HepG2 (cell line): ENCODE measurements around the gene GUCY2C. TPM values are rescaled to one million over a fixed set of nuclear protein-coding genes. Genes with fewer than 3 reads are reported as not detected.
A peak's percentile ranks its signal among the peaks of the same experiment; 100 is the strongest.

Source experiments
- ATAC-seq: fragments of 200-7000 bp; cut with Tn5 transposase; 3 replicates; pipeline ENCODE4 v1.9.1; 2020; ENCODE audit warnings: mild to moderate bottlenecking, moderate library complexity
- BruUV-seq: library from RNA; stranded (reverse); fragments of 400-500 nt; replicated peaks from 2 replicates; lab custom pipeline; 2021; lab: Mats Ljungman, UMichigan
- CTCF ChIA-PET: fragments of 300-600 bp; formaldehyde crosslinking; extraction: SDS; loops from one replicate; lab custom pipeline; 2021; ENCODE audit warnings: low total read pairs, inconsistent platforms, low intra/inter-chr PET ratio; lab: Yijun Ruan, JAX
- POLR2A ChIA-PET: fragments of 350-600 bp; sonication (Branson Sonifier 250); formaldehyde crosslinking; loops from one replicate; lab custom pipeline; 2020; ENCODE audit warnings: antibody characterized with exemption, inconsistent platforms; lab: Yijun Ruan, JAX
- DNase-seq: peaks from one replicate; pipeline ENCODE4 v3.0.0-alpha.2; 2015; ENCODE audit warnings: low spot score
- FAIRE-seq: peaks from 3 replicates; lab custom pipeline; 2011; peaks lifted over from hg19 to GRCh38; lab: Jason Lieb, UNC
- H2AFZ ChIP-seq: one replicate; pipeline ENCODE4 v1.6.1; 2011; ENCODE audit warnings: low read length, inconsistent platforms
- H3K27ac ChIP-seq: fragments of 300-600 bp; 3 replicates; pipeline ENCODE4 v1.8.0; 2011; ENCODE audit warnings: mixed run types, mild to moderate bottlenecking, mixed read lengths, low read length, inconsistent platforms; ENCODE audit not compliant: insufficient read depth; ENCODE audit errors: extremely low read length
- H3K27me3 ChIP-seq, 2 experiments: fragments of 200-600 bp in 1 of 2; 2 replicates in 1 of 2; 3 replicates in 1 of 2; pipeline versions ENCODE4 v1.6.0 to v1.8.0; 2011; ENCODE audit warnings: low read length in 2 of 2, mild to moderate bottlenecking in 2 of 2, moderate library complexity in 2 of 2, inconsistent platforms in 1 of 2; ENCODE audit not compliant: insufficient read depth in 2 of 2, control insufficient read depth in 1 of 2
- H3K36me3 ChIP-seq, 2 experiments: fragments of 200-600 bp in 1 of 2; replicated peaks in 1 of 2; 2 replicates in 1 of 2; 3 replicates in 1 of 2; pipeline versions ENCODE4 v1.5.1 to v1.8.0; 2011; ENCODE audit warnings: low read length in 2 of 2, inconsistent platforms in 1 of 2; ENCODE audit not compliant: insufficient read depth in 2 of 2, control insufficient read depth in 1 of 2
- H3K4me1 ChIP-seq: 2 replicates; pipeline ENCODE4 v1.5.1; 2012; ENCODE audit warnings: low read length, inconsistent platforms; ENCODE audit not compliant: insufficient read depth
- H3K4me2 ChIP-seq: 2 replicates; pipeline ENCODE4 v1.6.0; 2011; ENCODE audit warnings: low read depth, low read length, inconsistent platforms
- H3K4me3 ChIP-seq, 3 experiments: fragments of 200-600 bp in 1 of 3; sonication (generic), shearing (Covaris generic) in 1 of 3; replicated peaks in 1 of 3; 2 replicates each; pipeline ENCODE4 v1.5.1; 2011 to 2016; ENCODE audit warnings: low read length in 3 of 3, inconsistent platforms in 2 of 3, low read depth in 2 of 3, mild to moderate bottlenecking in 2 of 3, control low read depth in 1 of 3, mixed read lengths in 1 of 3; ENCODE audit not compliant: insufficient read depth in 1 of 3
- H3K79me2 ChIP-seq: one replicate; pipeline ENCODE4 v1.6.1; 2011; ENCODE audit warnings: low read length, inconsistent platforms; ENCODE audit not compliant: insufficient read depth
- H3K9ac ChIP-seq: 2 replicates; pipeline ENCODE4 v1.6.0; 2011; ENCODE audit warnings: mild to moderate bottlenecking, low read depth, low read length, inconsistent platforms; ENCODE audit not compliant: insufficient read depth
- H3K9me3 ChIP-seq: 2 replicates; pipeline ENCODE4 v1.5.1; 2012; ENCODE audit warnings: mild to moderate bottlenecking, low read length
- H4K20me1 ChIP-seq: 2 replicates; pipeline ENCODE4 v1.6.0; 2011; ENCODE audit warnings: inconsistent platforms, mild to moderate bottlenecking, low read length, moderate library complexity; ENCODE audit not compliant: insufficient read depth
- ELF1 ChIP-seq: sonication (generic); formaldehyde crosslinking; IDR thresholded peaks from 2 replicates; pipeline ENCODE4 v1.4.0; 2020; ENCODE audit warnings: missing genetic modification reagents
- SKI ChIP-seq: fragments of 450-650 bp; IDR thresholded peaks from one replicate; pipeline ENCODE4 v1.6.1; 2018; ENCODE audit warnings: mild to moderate bottlenecking; ENCODE audit not compliant: partially characterized antibody
- SMARCE1 ChIP-seq: fragments of 450-650 bp; IDR thresholded peaks from 2 replicates; pipeline ENCODE4 v1.6.1; 2017; ENCODE audit warnings: borderline replicate concordance
- STAG1 ChIP-seq: sonication (generic); formaldehyde crosslinking; IDR thresholded peaks from 2 replicates; pipeline ENCODE4 v1.4.0; 2020; ENCODE audit warnings: missing genetic modification reagents
- TGIF2 ChIP-seq: IDR thresholded peaks from 2 replicates; pipeline ENCODE4 v1.6.1; 2016; ENCODE audit warnings: control low read depth, missing compliant biosample characterization
- ZBTB7A ChIP-seq: sonication (generic); formaldehyde crosslinking; IDR thresholded peaks from 2 replicates; pipeline ENCODE4 v1.8.0; 2022; ENCODE audit warnings: mild to moderate bottlenecking, missing genetic modification reagents
- WGBS: methylation state at CpG from one replicate; pipeline ENCODE4 v1.1.6; 2017; ENCODE audit warnings: low lambda C conversion rate; 5-methylcytosine and 5-hydroxymethylcytosine counted together
- in situ Hi-C: cut with HindIII; loops from 2 replicates; pipeline ENCODE4 v1.10.0; 2017; ENCODE audit warnings: low pct_unique_long_range_greater_than_20kb; ENCODE audit not compliant: extremely low pct_ligation_motif_present
- intact Hi-C: fragments of 100-400 bp; cut with micrococcal nuclease; formaldehyde crosslinking; loops from one replicate; pipeline ENCODE4 v1.10.0; 2022; ENCODE audit not compliant: unreplicated experiment
- polyA plus RNA-seq, 8 experiments: library from polyadenylated mRNA; depleted of rRNA in 3 of 8; stranded (reverse) in 7 of 8; unstranded in 1 of 8; fragments of >200 nt; fragmentation: Illumina TruSeq in 4 of 8; extraction: Trizol in 4 of 8; gene quantifications; 2 replicates each; pipeline versions ENCODE4 v1.2.1 to v1.2.3, GENCODE V29; 2011 to 2016; ENCODE audit warnings: low read depth in 4 of 8, missing spikeins in 1 of 8, mixed read lengths in 1 of 8; ENCODE audit not compliant: insufficient read depth in 1 of 8
- total RNA-seq, 5 experiments: library from RNA; depleted of rRNA; stranded (reverse); fragments of >200 nt; fragmentation: Illumina TruSeq; extraction: Trizol; gene quantifications; 2 replicates each; pipeline ENCODE4 v1.2.3, GENCODE V29; 2016; ENCODE audit warnings: low read depth in 1 of 5
- TF ChIP-seq, protein P1 (sequence below): sonication (generic); formaldehyde crosslinking; IDR thresholded peaks from 2 replicates; pipeline ENCODE4 v1.4.0; 2020; ENCODE audit warnings: missing genetic modification reagents
- TF ChIP-seq, protein P2 (sequence below): sonication (generic); formaldehyde crosslinking; IDR thresholded peaks from 2 replicates; pipeline ENCODE4 v1.5.0; 2020; ENCODE audit warnings: mild to moderate bottlenecking, missing genetic modification reagents, moderate library complexity

Gene GUCY2C
- total and polyA plus RNA-seq, 2 of the 13 experiments (the other 11 are each of a cell fraction or from before 2014, with no cell fraction given): not detected

DNA sequence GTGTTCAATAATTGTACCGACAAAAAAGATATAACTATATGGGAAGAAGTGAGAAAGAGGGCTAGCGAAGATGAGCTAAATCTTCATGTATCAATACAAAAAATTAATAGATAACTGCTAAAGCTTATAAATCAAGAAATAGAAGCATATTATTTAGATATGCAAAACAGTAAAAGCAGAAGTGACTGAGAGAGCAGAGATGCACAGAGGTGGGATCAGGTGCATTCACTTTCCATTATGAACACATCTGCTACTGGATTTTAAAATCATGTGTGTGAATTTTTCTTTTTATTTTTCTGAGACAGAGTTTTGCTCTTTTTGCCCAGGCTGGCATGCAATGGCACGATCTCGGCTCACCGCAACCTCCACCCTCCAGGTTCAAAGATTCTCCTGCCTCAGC lies 33.4 kb downstream of the GUCY2C start (continued):
- TF ChIP-seq ZBTB7A (CRISPR knock-in tag): no peak
- no peak for TF ChIP-seq SKI
- no peak for TF ChIP-seq TGIF2
- no peak for TF ChIP-seq ELF1 (CRISPR knock-in tag)

DNA sequence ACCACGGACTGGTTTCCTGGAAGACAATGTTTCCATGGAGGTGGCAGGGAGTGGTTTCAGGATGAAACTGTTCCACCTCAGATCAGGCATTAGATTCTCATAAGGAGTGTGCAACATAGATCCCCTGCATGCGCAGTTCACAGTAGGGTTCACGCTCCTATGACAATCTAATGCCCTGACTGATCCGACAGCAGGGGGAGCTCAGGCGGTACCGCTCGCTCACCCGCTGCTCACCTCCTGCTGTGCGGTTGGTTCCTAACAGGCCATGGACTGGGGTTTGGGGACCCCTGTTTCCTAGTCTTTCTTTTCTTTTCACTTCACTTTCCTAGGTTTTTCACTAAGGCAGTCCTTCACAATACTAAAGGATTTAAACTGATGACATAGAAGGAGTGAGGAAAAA lies 39.6 kb downstream of the GUCY2C start:
- no TSS peak for BruUV-seq
- WGBS: 74% methylated on average over 9 of the region's 9 CpGs
- peak; percentile 2 for DNase-seq
- Histone ChIP-seq H3K27me3 (no peaks in the 10 kb centered on the region), H3K9ac (no peak overlapping the region), H3K4me3 (no peak overlapping the region), H3K9me3 (no peaks in the 10 kb centered on the region), H3K4me2 (no peak overlapping the region), H3K27ac (no peak overlapping the region), H3K4me1 (no peaks in the 10 kb centered on the region), H2AFZ (no peak overlapping the region), H4K20me1 (no peaks in the 10 kb centered on the region), H3K79me2 (no peaks in the 10 kb centered on the region), H3K36me3 (no peaks in the 10 kb centered on the region)
- no peak for FAIRE-seq
- CTCF ChIA-PET: no interaction called here
- in situ Hi-C loops (no loop called here), intact Hi-C loops (no loop called here)
- peak; percentile 80 for ATAC-seq
- TF ChIP-seq SMARCE1 (no peak), STAG1 (CRISPR knock-in tag) (peak; percentile 45)
- TF ChIP-seq, protein P1, sequence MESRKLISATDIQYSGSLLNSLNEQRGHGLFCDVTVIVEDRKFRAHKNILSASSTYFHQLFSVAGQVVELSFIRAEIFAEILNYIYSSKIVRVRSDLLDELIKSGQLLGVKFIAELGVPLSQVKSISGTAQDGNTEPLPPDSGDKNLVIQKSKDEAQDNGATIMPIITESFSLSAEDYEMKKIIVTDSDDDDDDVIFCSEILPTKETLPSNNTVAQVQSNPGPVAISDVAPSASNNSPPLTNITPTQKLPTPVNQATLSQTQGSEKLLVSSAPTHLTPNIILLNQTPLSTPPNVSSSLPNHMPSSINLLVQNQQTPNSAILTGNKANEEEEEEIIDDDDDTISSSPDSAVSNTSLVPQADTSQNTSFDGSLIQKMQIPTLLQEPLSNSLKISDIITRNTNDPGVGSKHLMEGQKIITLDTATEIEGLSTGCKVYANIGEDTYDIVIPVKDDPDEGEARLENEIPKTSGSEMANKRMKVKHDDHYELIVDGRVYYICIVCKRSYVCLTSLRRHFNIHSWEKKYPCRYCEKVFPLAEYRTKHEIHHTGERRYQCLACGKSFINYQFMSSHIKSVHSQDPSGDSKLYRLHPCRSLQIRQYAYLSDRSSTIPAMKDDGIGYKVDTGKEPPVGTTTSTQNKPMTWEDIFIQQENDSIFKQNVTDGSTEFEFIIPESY (CRISPR knock-in tag): peak; percentile 87
- TF ChIP-seq, protein P2, sequence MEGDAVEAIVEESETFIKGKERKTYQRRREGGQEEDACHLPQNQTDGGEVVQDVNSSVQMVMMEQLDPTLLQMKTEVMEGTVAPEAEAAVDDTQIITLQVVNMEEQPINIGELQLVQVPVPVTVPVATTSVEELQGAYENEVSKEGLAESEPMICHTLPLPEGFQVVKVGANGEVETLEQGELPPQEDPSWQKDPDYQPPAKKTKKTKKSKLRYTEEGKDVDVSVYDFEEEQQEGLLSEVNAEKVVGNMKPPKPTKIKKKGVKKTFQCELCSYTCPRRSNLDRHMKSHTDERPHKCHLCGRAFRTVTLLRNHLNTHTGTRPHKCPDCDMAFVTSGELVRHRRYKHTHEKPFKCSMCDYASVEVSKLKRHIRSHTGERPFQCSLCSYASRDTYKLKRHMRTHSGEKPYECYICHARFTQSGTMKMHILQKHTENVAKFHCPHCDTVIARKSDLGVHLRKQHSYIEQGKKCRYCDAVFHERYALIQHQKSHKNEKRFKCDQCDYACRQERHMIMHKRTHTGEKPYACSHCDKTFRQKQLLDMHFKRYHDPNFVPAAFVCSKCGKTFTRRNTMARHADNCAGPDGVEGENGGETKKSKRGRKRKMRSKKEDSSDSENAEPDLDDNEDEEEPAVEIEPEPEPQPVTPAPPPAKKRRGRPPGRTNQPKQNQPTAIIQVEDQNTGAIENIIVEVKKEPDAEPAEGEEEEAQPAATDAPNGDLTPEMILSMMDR (CRISPR knock-in tag): peak; percentile 46
- POLR2A ChIA-PET: no interaction called here
